ENCODE results near the gene DMBX1.
A peak's percentile ranks its signal among the peaks of the same experiment; 100 is the strongest.

Gene DMBX1

DNA sequence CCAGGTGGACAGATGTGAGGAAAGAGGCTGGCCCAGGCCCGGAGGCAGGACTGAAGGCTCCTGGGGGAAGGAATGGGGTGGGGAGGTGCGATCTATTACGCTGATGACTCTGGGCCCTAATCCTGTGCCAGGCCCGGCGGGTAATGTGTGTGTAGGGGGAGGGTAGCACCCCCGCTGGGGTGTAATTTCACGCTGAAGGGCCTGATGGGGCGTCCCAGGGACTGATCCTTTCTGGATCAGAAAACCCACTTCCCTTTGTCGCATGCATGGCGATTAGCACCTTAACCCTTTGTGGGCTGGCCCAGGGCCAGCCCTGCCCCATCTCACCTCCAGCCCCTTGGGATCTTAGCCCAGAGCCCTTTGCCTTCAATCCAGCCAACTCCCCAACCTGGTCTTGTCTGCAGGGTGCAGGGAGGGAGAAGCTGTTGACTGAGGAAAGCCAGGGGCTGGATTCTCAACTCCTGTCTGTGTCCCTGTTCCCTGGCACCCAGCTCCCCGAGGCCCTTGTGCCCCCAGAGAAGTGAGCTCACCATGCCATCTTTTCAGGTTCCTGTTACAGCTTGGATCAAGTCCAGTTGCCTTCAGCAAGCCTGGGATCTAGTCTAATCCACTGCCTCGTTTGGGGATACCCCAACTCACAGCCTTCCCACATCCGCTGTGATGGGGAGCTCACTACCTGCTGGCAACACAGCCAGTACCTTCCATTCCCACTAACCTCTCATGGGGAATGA lies 35.8 kb downstream of the DMBX1 start:
- no peak for DNase-seq (ENCODE audit: low read depth, low spot score)

DNA sequence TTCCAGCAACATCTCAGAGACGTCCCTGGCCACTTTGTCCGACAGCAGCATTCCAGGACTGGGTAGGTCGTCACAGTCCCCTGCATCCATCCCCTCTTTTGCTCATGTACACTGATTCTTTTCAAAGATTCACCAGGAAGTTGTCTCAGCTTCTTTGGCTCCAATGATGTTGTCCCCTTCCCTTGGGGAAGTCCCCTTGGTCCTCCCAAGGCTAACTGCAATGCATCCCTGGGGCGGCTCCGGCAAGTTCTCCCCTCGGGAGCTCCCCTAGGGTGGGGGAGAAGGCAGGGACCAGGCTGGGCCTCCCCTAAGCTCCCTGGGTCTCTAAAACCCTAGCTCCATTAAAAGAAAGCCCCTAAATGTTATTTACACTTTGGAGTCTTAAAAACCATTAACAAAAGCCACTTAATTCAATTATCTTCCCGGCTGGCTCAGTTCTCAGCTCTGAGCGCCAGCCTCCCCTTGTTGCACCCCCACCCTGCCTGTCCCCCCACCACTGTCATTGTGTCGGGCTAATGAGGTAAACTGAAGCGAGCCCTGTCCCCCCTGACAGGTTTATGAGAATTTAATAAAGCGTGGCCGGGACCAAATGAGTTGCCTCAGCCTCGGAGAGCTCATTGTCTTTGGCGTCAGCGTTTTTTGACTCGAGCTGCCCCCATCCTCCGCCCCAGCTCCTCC lies 36.5 kb downstream of the DMBX1 start:
- no peak for DNase-seq (ENCODE audit: low read depth, low spot score)

DNA sequence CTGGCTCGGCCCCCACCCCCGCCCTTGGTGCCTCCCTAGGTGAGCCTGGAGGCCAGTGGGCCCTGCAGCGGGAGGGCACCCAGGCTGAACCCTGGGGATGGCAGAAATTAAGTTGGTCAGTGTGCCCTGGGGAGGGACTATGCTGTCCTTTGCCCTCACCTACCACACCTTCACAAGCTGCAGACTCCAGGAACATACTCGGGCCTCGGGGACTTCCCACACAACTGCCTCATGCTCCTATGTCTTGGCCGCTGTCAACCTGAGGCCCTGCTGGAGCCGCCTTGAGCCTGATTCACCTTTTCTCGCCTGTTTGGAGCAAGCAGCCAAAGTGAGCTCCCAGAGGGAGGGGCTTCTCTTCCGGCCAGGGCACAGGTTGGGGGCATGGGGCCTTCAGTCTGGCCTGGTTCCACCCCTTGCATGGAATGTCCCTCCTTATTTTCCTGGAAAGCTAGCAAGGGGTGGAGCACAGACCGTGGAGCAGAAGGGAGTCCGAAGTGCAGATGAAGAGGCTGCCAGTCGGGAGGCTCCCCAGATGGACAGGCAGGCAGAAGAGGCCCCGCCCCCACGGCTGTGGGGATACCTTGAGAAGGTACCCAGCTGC lies 37.2 kb downstream of the DMBX1 start:
- no peak for DNase-seq (ENCODE audit: low read depth, low spot score)

DNA sequence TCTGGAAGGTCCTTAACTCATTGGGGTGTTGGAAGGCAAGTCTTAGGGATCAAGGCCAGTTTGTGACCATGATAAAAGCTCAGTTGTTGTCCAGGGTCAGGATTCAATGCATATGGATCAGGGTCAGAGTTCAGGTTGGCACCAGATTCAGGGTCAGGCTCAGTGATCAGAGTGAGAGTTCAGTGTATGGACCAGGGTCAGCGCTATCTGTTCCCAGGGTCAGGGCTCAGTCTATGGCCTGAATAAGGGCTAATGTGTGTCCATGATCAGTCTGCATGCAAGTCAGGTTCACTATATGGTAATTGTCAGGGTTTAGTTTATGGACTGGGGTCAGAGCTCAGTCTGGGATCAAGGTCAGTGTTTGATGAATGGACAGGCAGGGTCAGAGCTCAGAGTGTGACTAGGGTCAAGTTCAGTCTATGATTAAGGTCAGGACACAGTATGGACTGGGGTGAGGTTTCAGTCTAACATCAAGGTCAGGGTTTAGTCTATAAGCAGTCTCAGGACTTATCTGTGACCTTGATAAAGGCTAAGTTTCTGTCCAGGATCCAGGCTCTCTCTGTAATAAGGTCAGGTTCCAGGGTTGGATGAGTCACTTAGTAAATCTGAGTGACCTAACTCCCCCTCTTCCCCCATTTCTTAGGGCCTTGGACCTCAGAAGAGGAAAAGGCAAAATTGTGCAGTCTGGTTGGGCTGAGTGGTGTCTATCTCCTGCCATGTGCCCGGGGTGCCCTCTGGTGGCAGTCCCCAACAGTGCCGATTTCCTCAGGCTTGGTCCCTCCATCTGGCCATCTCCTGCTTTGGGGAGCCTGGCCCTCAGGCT lies 38.0 kb downstream of the DMBX1 start:
- DNase-seq (ENCODE audit: low read depth, low spot score), result peak; percentile 52

DNA sequence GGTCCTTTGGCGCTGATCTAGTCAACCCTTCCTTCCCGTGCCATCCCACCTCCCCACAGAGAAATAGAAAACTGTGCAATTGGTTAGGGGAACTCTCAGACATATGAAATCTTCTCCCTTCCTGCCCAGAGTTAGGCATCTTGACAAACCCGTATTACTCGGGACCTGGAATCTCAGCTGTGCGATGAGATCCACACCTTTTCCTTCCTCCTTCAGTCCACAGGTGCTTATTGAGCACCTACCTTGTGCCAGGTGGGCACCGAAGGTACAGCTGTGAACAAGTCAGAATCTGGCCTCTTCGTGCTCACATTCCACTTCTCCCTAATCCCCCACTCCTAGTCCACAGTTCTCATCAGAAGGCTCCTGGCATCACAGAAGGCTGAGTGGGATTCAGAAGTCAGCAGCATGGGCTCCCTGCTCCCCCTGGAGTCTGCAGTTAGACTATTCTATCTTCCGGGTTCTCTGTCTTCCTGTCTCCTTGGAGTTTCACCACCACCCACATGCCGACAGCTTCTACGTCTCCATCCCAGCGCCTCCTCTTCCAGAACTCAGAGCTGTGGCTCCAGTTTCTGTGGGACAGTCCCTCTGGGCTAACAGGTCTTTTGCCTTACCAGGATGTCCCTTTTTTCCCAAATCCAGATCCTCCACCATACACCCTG lies 38.8 kb downstream of the DMBX1 start:
- no peak for DNase-seq (ENCODE audit: low read depth, low spot score)

DNA sequence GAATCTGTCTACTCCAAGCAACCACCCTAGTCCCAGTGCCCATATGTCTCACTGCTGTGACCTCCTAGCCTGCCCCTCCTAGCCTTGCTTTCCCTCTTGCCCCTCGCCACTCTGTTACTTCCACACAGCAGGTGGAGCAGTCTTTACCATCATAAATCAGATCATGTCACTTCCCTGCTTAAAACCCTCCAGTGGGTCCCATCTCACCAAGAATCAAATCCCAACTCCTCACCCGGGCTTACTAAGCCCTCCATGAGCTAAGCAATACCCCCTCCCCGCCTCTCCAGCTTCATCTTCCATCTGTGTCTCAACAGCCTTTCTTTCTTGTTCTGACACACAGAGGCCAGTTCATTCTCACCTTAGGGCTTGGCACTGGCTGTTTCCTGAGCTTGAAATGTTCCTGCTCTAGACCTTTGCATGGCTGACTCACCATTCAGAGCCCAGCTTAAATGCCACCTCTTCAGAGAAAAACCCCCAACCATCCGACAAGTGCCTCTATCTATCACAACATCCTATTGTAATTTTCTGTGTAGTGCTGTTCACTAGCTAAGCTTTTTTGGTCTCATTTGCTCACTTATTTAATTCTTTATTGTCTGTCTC lies 39.5 kb downstream of the DMBX1 start:
- no peak for DNase-seq (ENCODE audit: low read depth, low spot score)

DNA sequence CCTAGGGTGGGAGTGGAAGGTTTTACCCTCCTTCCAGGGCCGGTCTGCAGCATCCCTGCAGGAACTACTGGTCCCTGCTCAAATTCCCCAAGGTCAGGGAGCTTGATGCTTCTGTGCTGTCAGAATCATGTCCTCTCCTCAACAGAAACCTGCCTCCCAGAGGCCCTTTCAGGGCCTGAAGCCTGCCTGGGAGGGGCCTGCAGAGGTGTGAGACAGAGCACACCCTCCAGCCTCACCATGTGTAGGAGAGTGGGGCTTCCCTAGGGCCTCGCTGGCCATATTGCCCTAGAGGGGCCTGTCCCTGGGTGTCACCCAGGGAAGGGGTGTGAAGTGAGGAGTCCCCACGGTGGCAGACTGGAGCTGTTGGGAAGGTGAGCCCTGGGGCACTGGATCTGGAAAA lies 40.7 kb downstream of the DMBX1 start:
- no peak for DNase-seq (ENCODE audit: low read depth, low spot score)

DNA sequence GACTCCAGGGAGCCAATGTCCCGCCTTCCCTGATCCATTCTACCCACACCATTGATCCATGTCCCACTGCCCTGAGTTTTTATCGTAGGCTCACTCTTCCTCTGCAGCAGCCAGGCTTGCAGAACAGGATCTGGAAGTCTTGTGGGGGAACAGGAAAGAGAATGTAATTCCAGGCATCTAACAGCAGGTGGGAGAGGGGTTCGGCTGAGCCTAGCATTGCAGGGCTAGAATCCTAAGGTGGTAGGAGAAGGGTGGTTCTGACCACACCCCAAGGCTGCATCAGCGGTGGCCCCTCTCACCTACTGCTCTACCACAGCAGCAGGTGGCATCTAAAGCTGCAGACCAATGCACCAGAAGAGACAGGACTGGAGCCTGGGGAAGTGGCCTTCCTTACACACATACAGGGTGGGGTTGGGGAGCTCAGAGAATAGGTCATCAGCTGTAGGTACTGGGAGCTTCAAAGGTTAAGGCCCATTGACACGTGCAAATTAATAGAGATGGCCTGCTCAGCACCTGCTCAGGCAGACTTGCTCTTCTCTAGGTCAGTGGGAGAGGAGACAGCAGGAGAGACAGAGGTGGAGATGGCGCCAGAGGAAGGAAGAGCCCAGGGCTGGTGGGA lies 41.3 kb downstream of the DMBX1 start:
- no peak for DNase-seq (ENCODE audit: low read depth, low spot score)

DNA sequence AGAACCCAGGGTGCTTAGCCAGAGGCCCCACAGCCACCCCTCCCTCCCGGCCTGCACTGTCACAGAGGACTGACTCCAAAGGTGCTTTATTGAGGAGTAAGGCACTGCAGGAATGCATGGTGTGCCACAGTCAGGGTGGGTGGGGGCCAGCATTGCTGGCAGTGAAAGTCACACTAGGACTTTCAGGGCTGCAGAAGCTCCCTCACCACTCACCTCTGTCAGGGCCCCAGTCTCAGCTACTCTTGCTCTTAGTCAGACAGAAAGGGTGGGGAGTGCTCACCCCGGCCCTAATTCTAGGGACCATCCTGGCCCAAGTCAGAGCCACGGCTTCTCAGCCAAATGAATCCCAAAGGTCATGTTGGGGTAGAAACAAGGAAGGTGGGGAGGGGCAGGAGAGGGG lies 42.5 kb downstream of the DMBX1 start:
- DNase-seq (ENCODE audit: low read depth, low spot score), result no peak

DNA sequence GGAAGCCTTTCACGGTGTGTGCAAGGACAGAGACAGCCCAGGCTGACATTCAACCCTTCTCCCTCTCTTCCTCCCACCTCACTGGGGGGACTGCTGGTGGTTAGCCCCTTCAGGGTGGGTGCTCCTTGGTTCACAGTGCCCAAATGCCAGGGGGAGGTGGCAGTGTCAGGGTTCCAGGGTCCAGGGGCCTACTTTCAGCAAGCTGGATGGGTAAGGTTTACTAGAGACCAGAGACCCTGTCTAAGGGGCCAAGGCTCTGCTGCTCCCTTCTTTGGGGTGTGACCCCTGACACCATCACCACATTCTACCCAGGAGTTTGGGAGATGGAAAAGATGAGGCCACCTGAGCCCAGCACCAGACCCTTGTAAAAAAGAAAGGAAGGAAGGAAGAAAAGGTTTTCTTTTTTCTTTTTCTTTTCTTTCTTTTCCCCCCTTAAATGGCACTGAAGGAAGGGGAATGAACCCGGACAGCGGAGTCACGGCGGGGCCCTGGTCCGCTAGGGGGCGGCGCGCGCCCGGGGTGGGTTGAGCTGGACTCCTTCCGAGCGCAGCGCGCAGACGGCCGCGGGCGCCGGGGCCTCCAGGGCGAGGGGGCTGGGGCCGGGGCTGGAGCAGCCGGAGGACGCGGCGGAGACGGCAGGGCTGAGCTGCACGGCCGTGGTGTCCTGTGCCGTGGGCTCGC lies 43.0 kb downstream of the DMBX1 start:
- peak; percentile 34 for DNase-seq (ENCODE audit: low read depth, low spot score)

DNA sequence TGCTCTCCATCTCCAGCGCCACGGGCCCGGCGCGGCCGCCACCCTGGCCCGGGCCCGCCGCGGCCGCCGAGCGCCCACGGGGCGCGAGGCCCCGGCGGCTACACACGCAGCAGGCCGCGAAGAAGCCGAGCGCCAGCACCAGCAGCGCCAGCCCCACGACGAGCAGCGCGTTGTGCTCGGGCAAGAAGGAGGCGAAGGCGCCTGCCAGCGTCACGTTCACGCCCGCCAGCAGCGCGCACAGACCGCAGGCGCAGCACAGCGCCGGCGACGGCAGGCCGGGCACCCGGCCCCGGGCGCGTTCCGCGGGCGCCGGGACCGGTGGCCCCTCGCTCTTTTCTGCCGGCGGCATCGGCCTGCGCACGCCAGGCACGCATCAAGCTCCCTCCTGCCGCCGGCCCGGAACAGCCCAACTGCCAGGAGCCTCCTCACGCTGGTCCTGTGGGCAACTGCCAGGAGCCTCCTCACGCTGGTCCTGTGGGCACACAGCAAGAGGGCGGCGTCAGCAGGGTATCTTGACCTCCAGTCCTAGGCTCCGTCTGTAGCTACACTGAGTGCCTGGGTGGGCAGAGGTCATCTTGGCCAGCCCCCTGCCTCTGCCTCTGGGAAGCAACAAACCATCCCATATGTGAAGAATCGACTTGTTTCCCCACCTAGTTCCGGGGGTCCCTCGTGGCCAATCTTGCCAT lies 43.7 kb downstream of the DMBX1 start:
- peak; percentile 15 for DNase-seq (ENCODE audit: low read depth, low spot score)

DNA sequence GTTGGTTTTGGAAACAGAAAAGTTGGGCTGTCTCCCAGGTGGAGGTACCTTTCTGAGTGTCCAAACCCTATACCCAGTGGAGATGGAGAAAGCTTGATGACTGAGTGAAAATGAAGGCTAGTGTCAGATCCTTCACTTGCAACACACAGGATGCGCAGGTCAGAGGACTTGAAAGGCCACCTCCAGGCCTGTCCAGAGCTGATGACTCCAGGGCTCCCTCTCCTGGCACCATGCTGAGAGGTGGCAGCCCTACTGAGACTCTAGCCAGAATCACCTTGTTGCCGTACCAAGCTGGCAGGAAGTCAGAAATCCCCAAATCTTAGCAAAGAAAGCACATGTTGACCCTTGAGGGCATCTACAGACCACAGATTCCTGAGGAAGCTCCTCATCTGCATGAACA lies 45.4 kb downstream of the DMBX1 start:
- no peak for DNase-seq (ENCODE audit: low read depth, low spot score)

DNA sequence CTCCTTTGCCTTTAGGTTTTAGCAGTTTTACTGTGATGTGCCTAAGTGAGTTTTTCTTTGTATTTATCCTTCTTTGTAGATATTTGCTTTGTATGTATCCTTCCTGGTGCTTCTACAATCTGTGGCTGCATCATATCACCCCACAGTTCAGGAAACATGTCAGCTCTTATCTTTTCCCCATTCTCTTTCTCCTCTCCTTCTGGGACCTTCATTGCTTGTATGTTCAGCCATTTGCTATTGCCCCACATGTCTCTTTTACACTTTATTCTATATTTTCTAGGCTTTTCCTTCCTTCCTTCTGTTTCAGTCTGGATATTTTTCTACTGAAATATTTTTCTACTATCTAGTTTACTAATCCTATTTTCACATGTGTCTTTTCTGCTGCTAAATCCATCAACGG lies 46.9 kb downstream of the DMBX1 start:
- DNase-seq (ENCODE audit: low read depth, low spot score), result no peak

DNA sequence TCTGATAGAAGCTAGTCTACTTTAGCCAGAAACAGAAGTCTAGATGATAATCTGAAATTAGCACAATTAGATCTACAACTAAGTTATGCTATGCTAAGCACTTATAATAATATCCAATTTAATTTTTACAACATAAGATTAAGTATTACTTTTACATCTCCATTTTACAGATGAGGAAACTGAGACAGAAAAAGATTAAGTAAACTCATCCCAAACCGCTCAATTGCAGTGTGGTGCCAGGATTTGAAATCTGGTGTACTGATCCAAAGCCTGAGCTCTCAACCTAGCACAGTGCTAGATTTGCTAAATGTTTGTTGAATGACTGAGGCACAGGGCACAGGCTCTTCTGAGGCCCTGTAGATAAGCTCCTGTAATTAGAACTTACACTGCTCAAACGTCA lies 48.0 kb downstream of the DMBX1 start:
- DNase-seq (ENCODE audit: low read depth, low spot score), result no peak

DNA sequence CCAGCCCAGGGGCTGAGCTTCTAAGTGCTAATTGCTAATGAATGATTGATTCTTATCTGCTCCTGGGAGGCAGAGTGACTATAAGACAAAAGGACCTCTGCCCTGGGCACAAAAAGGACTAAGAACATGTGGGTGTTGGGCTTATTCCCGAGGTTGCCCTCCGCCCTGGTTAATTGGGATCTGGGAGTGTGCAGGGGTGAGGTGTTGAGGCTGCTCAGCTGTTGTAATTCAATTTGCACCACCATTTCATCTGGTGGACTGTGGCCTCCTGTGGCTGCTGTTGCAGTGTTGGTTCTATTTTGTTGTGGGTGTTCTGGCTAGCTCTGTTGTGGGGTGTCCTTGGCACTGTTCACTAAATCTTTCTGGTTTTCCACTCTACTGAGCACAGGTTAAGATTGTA lies 48.5 kb downstream of the DMBX1 start:
- no peak for DNase-seq (ENCODE audit: low read depth, low spot score)
